ENCODE measurements around the gene AASDH.

GRCh38 chr4:56311299-56311975 lies 75.9 kb downstream of the AASDH start:
- no peak for TF ChIP-seq PKNOX1 (IDR thresholded peaks at IDR 0.05)
- TF ChIP-seq SP1 (IDR thresholded peaks at IDR 0.05) = no peak
- TF ChIP-seq LEF1 (IDR thresholded peaks at IDR 0.05; ENCODE audit: borderline replicate concordance) = no peak
- no peak for TF ChIP-seq FOXM1 (IDR thresholded peaks at IDR 0.05; ENCODE audit: borderline replicate concordance)
- TF ChIP-seq BHLHE40 (IDR thresholded peaks at IDR 0.05; ENCODE audit: borderline replicate concordance) = no peak
- no peak for TF ChIP-seq HDGF (IDR thresholded peaks at IDR 0.05; ENCODE audit: borderline replicate concordance)
- TF ChIP-seq L3MBTL2 (conservative IDR thresholded peaks at IDR 0.05) = no peak
- no peak for TF ChIP-seq ZNF384 (IDR thresholded peaks at IDR 0.05)
- no peak for TF ChIP-seq ELF4 (IDR thresholded peaks at IDR 0.05)
